Measurements from ENCODE around the gene KDM4B.

The KDM4B gene

DNA sequence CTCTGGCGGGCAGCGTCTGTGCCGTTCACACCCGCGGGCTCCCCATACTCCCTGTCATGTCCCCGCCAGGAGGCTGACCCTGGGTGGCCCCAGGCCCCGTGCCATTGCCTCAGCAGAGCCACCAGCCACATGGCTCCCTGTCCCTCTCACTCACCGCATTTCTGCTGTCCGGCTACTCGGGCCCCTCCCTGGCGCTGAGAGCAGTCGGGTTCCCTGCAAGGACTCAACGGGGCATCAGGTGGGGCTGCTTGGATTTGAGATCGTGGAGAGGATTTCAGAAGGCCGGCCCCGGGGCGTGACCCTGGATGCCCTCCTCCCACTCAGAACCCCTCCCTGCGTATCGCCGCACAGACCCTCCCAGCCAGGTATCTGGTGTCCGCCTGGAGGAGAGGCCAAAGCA is 142.1 kb downstream of the KDM4B start:
- H3K4me3 ChIP-seq (ENCODE audit: low read length) = no peak overlapping the region
- TF ChIP-seq, protein P1, sequence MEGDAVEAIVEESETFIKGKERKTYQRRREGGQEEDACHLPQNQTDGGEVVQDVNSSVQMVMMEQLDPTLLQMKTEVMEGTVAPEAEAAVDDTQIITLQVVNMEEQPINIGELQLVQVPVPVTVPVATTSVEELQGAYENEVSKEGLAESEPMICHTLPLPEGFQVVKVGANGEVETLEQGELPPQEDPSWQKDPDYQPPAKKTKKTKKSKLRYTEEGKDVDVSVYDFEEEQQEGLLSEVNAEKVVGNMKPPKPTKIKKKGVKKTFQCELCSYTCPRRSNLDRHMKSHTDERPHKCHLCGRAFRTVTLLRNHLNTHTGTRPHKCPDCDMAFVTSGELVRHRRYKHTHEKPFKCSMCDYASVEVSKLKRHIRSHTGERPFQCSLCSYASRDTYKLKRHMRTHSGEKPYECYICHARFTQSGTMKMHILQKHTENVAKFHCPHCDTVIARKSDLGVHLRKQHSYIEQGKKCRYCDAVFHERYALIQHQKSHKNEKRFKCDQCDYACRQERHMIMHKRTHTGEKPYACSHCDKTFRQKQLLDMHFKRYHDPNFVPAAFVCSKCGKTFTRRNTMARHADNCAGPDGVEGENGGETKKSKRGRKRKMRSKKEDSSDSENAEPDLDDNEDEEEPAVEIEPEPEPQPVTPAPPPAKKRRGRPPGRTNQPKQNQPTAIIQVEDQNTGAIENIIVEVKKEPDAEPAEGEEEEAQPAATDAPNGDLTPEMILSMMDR (conservative IDR thresholded peaks at IDR 0.05; ENCODE audit: low read depth, low read length) = no peak
- no peak for DNase-seq (ENCODE audit: low read depth)

DNA sequence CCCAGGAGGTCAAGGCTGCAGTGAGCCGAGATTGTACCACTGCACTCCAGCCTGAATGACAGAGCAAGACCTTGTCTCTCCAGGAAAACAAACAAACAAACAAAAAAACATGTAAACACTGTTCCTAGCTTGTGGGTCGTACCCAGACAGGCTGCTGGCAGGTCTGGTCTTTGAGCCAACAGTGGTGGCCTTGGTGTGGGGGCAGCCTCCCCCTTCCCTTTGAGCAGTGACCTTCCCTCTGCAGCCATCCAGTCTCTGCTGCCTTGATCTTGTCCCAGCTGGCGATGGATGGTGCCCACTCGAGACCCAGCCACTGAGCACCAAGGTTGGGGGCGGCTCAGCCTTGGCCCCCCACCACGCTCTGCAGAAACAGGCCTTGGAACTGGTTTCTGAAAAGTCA is 143.3 kb downstream of the KDM4B start:
- no peak for DNase-seq (ENCODE audit: low read depth)
- no peak overlapping the region for H3K4me3 ChIP-seq (ENCODE audit: low read length)
- TF ChIP-seq, protein P1 (conservative IDR thresholded peaks at IDR 0.05; ENCODE audit: low read depth, low read length) = no peak

DNA sequence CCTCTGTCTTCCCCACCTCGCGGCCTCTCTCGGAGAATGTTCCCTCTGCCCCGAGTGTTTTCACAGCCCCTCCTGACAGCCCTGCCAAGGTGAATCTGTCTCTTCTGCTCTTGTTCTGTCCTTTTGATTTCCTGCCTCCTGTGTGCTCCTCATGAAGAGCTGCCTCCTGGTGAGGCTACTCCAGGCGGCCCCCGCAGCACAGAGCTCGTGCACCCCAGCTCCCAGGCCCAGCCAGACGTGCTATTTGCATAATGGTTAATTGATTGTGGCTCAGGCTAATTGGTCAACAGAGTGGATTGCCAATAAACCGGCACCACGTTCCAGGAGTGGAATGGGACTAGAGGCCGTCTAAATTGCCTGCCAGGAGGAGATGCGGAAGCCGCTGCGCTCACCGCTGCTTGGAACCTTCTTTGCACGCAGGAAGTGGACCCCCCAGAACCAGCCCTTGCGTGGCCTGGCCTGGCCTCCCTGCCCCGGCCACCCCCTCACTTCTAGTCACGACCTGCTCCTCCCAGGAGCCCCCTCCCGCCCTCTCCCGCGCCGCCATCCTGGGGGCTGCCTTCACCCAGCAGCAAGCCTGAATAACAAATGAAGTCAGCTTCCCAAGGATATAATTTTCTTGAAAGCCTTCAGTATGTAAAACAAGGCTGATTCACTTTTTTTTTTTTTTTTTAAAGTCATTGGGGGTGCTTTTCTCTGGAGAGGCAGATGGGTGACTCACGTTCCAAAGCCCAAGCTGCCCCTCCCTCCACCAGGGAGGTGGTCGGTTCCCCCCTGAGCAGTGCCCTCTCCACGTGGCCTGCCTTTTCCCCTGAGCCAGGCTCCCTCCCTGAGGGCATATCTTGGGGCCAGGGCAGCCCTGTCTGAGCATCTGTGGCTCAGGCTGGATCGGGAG is 144.0 kb downstream of the KDM4B start:
- no peak overlapping the region for H3K4me3 ChIP-seq (ENCODE audit: low read length)
- TF ChIP-seq, protein P1 (conservative IDR thresholded peaks at IDR 0.05; ENCODE audit: low read depth, low read length) = no peak
- no peak for DNase-seq (ENCODE audit: low read depth)

DNA sequence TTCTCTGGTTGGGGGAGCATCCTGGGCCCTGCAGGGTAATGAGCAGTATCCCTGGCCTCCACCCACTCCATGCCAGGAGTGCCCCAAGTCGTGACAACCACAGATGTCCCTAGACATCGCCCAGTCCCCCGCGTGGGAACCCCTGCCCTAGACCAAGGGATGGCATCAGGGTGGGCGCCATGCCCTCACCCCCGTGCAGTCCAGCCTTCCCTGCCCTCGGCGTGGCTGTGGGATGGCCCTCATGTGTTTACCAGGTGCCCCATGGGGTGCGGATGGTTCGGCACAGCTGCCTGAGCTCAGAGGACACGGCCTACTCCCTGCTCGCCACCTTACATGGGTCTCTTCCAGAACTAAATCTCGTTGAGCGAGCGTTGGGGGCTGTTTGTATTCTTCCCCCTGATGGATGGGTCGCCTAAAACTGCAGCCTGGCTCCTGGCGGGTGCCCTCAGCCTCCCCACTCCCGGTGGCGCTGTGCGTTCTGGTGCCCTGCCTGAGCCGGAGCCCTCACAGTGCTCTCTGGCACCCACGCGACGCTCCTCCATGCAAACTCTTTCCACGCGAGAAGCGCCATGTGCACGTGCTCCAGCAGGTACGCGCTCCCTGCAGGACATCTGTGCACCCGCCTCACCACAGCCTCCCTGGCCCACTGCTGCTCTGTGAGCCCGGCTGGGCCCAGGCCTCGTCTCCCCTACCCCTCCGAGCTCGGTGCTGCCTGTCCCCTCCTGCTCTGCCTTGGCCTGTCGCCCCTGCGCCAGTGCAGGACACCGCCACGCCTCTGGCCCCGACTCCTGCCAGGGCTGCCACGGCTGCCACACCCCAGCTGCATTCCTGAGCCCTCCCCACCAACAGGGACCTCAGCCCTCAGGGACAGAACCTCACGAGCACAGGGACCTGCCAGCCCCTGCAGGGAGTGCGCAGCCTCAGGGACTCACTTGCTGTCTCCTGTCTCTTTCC is 145.0 kb downstream of the KDM4B start:
- H3K4me3 ChIP-seq (ENCODE audit: low read length) = no peak overlapping the region
- DNase-seq (ENCODE audit: low read depth) = no peak
- TF ChIP-seq, protein P1 (conservative IDR thresholded peaks at IDR 0.05; ENCODE audit: low read depth, low read length) = no peak

DNA sequence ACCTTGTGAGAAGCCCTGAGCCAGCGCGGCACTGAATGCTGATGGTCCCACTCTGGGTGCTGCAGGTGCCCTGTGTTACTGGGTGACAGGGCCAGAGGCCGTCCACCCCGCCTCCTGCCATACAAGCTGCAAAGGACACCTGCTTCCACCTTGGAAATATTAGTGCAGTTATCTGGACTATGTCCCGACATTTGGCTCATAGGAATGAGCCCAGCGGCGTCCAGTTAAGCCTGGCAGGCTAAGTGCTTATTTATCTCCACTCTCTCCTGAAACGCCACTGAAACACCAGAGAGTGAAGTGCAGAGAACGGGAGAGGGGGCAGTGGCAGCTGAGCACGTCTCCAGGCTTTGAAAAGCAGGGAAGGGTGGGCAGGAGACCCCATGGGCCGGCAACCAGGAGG is 145.8 kb downstream of the KDM4B start:
- TF ChIP-seq, protein P1 (conservative IDR thresholded peaks at IDR 0.05; ENCODE audit: low read depth, low read length) = no peak
- no peak for DNase-seq (ENCODE audit: low read depth)
- no peak overlapping the region for H3K4me3 ChIP-seq (ENCODE audit: low read length)

DNA sequence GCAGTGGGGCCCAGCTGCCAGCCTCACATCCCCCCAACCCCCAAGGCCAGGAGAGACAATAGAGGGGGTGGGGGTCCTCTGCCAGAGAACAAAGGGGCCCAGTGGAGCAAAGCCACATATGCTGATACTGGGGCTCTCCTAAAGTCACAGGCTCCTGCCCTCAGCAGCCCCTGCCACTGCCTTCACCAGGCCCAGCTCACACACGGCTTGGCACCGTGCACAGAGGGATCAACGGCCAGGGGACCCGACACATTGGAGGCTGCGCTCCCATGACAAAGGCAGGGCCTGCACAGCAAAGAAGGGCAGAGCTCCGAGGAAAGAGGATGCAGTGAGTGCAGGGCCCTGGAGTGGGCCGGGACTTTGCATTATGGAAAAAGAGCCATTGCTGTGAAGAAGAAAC is 146.4 kb downstream of the KDM4B start:
- no peak for DNase-seq (ENCODE audit: low read depth)
- no peak overlapping the region for H3K4me3 ChIP-seq (ENCODE audit: low read length)
- TF ChIP-seq, protein P1 (conservative IDR thresholded peaks at IDR 0.05; ENCODE audit: low read depth, low read length) = no peak

Measured in retinal pigment epithelial cell (primary cell).